ENCODE measurements around the gene KAT8.

The KAT8 gene

GRCh38 chr16:31108794-31109558, 8.5 kb upstream of the KAT8 start:
- no peak for DNase-seq

- no peak for DNase-seq
Measured at GRCh38 chr16:31109622-31110021, 7.8 kb upstream of the KAT8 start.

- DNase-seq, result no peak
Measured at GRCh38 chr16:31110106-31111034, 7.1 kb upstream of the KAT8 start.

GRCh38 chr16:31111881-31112466, 5.5 kb upstream of the KAT8 start:
- no peak for DNase-seq

- no peak for DNase-seq
Measured at GRCh38 chr16:31112711-31113110, 4.8 kb upstream of the KAT8 start.

- DNase-seq, result no peak
Measured at GRCh38 chr16:31113121-31114120, 4.0 kb upstream of the KAT8 start.

- DNase-seq, result no peak
Measured at GRCh38 chr16:31114468-31114867, 3.0 kb upstream of the KAT8 start.

GRCh38 chr16:31118223-31119155, 1.0 kb downstream of the KAT8 start:
- DNase-seq, result no peak

- no peak for DNase-seq
Measured at GRCh38 chr16:31120129-31120528, 2.7 kb downstream of the KAT8 start.

GRCh38 chr16:31125844-31126243, 8.4 kb downstream of the KAT8 start:
- DNase-seq, result no peak

- no peak for DNase-seq
Measured at GRCh38 chr16:31127182-31127581, 9.7 kb downstream of the KAT8 start.

- no peak for DNase-seq
Measured at GRCh38 chr16:31128711-31129567, 11.5 kb downstream of the KAT8 start.

GRCh38 chr16:31129568-31130335, 12.3 kb downstream of the KAT8 start:
- no peak for DNase-seq

- no peak for DNase-seq
Measured at GRCh38 chr16:31130336-31130891, 12.9 kb downstream of the KAT8 start.

- no peak for DNase-seq
Measured at GRCh38 chr16:31130899-31131298, 13.4 kb downstream of the KAT8 start.

- DNase-seq, result no peak
Measured at GRCh38 chr16:31131416-31131815, 14.0 kb downstream of the KAT8 start.

- DNase-seq, result no peak
Measured at GRCh38 chr16:31131841-31132271, 14.4 kb downstream of the KAT8 start.

GRCh38 chr16:31132303-31132979, 15.0 kb downstream of the KAT8 start:
- no peak for DNase-seq
